ENCODE measurements around the gene PARP3.

PARP3 gene

GRCh38 chr3:51967384-51968169 lies 25.4 kb downstream of the PARP3 start, which contains the start of gene PCBP4:
Gene PCBP4, minus strand, starts transcription at chr3:51967454. Its CDS starts 6,214 bp downstream, at chr3:51961240.
- peak within 1 kb of the TSS; percentile 32 for H3K4me3 ChIP-seq (ENCODE audit: low read depth, low read length)
- TF ChIP-seq CTCF (IDR thresholded peaks at IDR 0.05; ENCODE audit: low read depth, low read length) (no peak), POLR2A (IDR thresholded peaks at IDR 0.05; ENCODE audit: extremely low read depth, insufficient read length) (peak; percentile 38)
- peak; percentile 48 for DNase-seq (ENCODE audit: low read depth)

GRCh38 chr3:51968170-51968775 lies 26.1 kb downstream of the PARP3 start:
- H3K4me3 ChIP-seq (ENCODE audit: low read depth, low read length): peak overlapping the region; percentile 16
- TF ChIP-seq CTCF (IDR thresholded peaks at IDR 0.05; ENCODE audit: low read depth, low read length) (no peak), POLR2A (IDR thresholded peaks at IDR 0.05; ENCODE audit: extremely low read depth, insufficient read length) (no peak), MAX (IDR thresholded peaks at IDR 0.05; ENCODE audit: low read depth, low read length) (no peak), MYC (IDR thresholded peaks at IDR 0.05; ENCODE audit: low read depth, low read length) (no peak)
- DNase-seq (ENCODE audit: low read depth): peak; percentile 49

GRCh38 chr3:51968883-51969678 lies 26.9 kb downstream of the PARP3 start:
- no peak overlapping the region for H3K4me3 ChIP-seq (ENCODE audit: low read depth, low read length)
- no peak for DNase-seq (ENCODE audit: low read depth)
- TF ChIP-seq MAX (IDR thresholded peaks at IDR 0.05; ENCODE audit: low read depth, low read length): no peak; the same call in 1 of the 2 replicates
- no peak for TF ChIP-seq POLR2A (IDR thresholded peaks at IDR 0.05; ENCODE audit: extremely low read depth, insufficient read length)

- no peak for DNase-seq (ENCODE audit: low read depth)
- TF ChIP-seq POLR2A (IDR thresholded peaks at IDR 0.05; ENCODE audit: extremely low read depth, insufficient read length) (no peak), MYC (IDR thresholded peaks at IDR 0.05; ENCODE audit: low read depth, low read length) (no peak), MAX (IDR thresholded peaks at IDR 0.05; ENCODE audit: low read depth, low read length) (no peak), CTCF (IDR thresholded peaks at IDR 0.05; ENCODE audit: low read depth, low read length) (no peak)
These were observed 27.7 kb downstream of the PARP3 start for GRCh38 chr3:51969841-51970240.

GRCh38 chr3:51970606-51971300 lies 28.6 kb downstream of the PARP3 start:
- no peak overlapping the region for H3K4me3 ChIP-seq (ENCODE audit: low read depth, low read length)
- TF ChIP-seq POLR2A (IDR thresholded peaks at IDR 0.05; ENCODE audit: extremely low read depth, insufficient read length): no peak
- no peak for TF ChIP-seq MAX (IDR thresholded peaks at IDR 0.05; ENCODE audit: low read depth, low read length)
- no peak for TF ChIP-seq CTCF (IDR thresholded peaks at IDR 0.05; ENCODE audit: low read depth, low read length)
- TF ChIP-seq MYC (IDR thresholded peaks at IDR 0.05; ENCODE audit: low read depth, low read length): no peak

More at GRCh38 chr3:51969841-51970240, 27.7 kb downstream of the PARP3 start:
- no peak overlapping the region for H3K4me3 ChIP-seq (ENCODE audit: low read depth, low read length)

More at GRCh38 chr3:51970606-51971300, 28.6 kb downstream of the PARP3 start:
- no peak for DNase-seq (ENCODE audit: low read depth)

All from NB4 (cell line).